ENCODE data around the gene SLC5A2. TPM values are rescaled to one million over a fixed set of nuclear protein-coding genes. Genes with fewer than 3 reads are reported as not detected.
A peak's percentile ranks its signal among the peaks of the same experiment; 100 is the strongest.

Gene SLC5A2
- polyA plus RNA-seq, 3 donors, result 0.04 TPM; not detected in 2

DNA sequence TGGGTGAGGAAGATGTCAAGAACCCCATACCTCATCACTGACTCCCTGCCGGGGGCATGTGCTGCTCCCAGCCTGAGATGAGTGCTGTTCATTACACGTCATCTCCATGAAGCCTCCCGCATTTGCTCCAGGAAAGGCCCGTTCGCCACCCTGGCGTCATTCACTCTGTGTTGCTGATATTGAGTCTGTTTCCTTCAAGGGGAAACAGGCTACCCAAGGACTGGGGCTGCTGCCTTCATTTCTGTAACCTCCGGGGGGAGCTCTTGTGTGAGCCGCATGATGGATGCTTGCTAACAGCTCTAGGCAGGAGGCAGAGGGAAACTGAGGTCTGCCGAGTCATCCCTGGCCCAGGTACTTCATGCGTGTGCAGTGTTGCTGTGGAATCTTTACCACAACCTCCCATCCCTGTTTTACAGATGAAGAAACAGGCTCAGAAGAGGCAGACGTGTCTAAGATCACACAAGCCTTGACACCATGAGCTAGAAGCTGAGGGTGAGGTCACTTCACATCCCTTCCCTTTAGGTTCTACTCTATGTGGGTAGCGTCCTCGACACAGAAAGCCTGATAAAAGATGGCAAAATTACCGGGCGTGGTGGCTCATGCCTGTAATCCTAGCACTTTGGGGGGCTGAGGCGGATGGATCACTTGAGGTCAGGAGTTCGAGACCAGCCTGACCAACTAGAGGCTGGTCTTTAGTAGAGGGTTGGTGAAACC, 27.2 kb upstream of the SLC5A2 start:
- TF ChIP-seq, protein P1, sequence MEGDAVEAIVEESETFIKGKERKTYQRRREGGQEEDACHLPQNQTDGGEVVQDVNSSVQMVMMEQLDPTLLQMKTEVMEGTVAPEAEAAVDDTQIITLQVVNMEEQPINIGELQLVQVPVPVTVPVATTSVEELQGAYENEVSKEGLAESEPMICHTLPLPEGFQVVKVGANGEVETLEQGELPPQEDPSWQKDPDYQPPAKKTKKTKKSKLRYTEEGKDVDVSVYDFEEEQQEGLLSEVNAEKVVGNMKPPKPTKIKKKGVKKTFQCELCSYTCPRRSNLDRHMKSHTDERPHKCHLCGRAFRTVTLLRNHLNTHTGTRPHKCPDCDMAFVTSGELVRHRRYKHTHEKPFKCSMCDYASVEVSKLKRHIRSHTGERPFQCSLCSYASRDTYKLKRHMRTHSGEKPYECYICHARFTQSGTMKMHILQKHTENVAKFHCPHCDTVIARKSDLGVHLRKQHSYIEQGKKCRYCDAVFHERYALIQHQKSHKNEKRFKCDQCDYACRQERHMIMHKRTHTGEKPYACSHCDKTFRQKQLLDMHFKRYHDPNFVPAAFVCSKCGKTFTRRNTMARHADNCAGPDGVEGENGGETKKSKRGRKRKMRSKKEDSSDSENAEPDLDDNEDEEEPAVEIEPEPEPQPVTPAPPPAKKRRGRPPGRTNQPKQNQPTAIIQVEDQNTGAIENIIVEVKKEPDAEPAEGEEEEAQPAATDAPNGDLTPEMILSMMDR (IDR thresholded peaks at IDR 0.05), result peak; percentile 24
- H2AFZ ChIP-seq (ENCODE audit: insufficient read depth, low read depth, low read length, poor library complexity, severe bottlenecking), result no peak overlapping the region
- peak in 1 of 3 donors; percentile 62 for DNase-seq
- H3K4me1 Mint-ChIP-seq, result peaks cover 66% of the 10 kb centered on the region
- H3K9ac ChIP-seq (ENCODE audit: insufficient read depth, low read length, poor library complexity, severe bottlenecking), result no peak overlapping the region
- H3K4me3 Mint-ChIP-seq, result peak overlapping the region; percentile 26 to 27
- H3K36me3 Mint-ChIP-seq, result peaks cover 5 to 10% of the 10 kb centered on the region in 2 donors
- peaks cover 43% of the 10 kb centered on the region for H4K20me1 ChIP-seq (ENCODE audit: insufficient read depth, low read length)
- H3K4me1 ChIP-seq (ENCODE audit: control insufficient read depth in 1 of 2, insufficient read depth in 2 of 2, low read length in 2 of 2), result peaks cover 62 to 70% of the 10 kb centered on the region in 2 donors
- intact Hi-C loops (cut with micrococcal nuclease), result loop anchor here (5.0 kb wide), 3 partner anchors 103 to 412 kb away; partner anchors contain the start of gene KAT8 (in 1 of the 2)
- H3K9me3 Mint-ChIP-seq, result peaks cover 0 to 3% (median 0%) of the 10 kb centered on the region in 7 donors
- peak overlapping the region; percentile 12 to 76 (median 60) for H3K27ac Mint-ChIP-seq
- no peaks in the 10 kb centered on the region for H3K9me3 ChIP-seq (replicated peaks in 1 of 2; ENCODE audit: control insufficient read depth in 1 of 2, insufficient read depth in 1 of 2, low read length in 2 of 2)
- 35% methylated on average over 11 of the region's 17 CpGs for WGBS (ENCODE audit: insufficient coverage)
- H3K36me3 ChIP-seq (replicated peaks in 1 of 2; ENCODE audit: control insufficient read depth in 1 of 2, insufficient read depth in 2 of 2, low read length in 2 of 2), result no peaks in the 10 kb centered on the region
- peak overlapping the region; percentile 21 for H3K4me2 ChIP-seq (replicated peaks; ENCODE audit: extremely low read depth, low read length, poor library complexity, severe bottlenecking)
- H3K27me3 Mint-ChIP-seq (ENCODE audit: low read depth in 3 of 3), result peaks cover 0 to 5% (median 5%) of the 10 kb centered on the region in 3 donors
- H3K79me2 ChIP-seq (ENCODE audit: insufficient read depth, low read length), result peaks cover 50% of the 10 kb centered on the region
- no peak overlapping the region for H3K27ac ChIP-seq (ENCODE audit: low read depth in 1 of 2, low read length in 2 of 2)
- no peaks in the 10 kb centered on the region for H3K27me3 ChIP-seq (ENCODE audit: control insufficient read depth in 2 of 2, insufficient read depth in 2 of 2, low read length in 2 of 2)
- no peak overlapping the region for H3K4me3 ChIP-seq (replicated peaks in 1 of 3; ENCODE audit: low read depth in 2 of 3, low read length in 3 of 3)

DNA sequence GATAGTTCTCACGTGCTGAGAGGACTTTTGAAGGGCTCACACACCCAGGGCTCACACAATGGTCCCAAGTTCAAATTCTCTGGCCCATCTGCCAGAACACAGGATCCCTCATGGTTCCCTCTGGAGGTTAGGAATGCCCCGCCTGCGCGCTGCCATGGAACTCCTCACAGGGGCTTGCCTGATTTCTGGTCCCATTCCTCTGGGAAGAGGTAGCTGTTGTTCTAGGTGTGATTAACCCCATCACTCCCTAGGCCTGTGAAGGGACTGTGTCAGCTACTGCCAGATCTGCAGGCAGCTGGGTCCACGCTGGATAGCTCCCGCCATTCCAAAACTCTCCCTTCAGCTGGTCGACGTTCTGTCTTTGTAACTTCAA, 25.9 kb upstream of the SLC5A2 start:
- no peak overlapping the region for H3K9ac ChIP-seq (ENCODE audit: insufficient read depth, low read length, poor library complexity, severe bottlenecking)
- H3K9me3 ChIP-seq (replicated peaks in 1 of 2; ENCODE audit: control insufficient read depth in 1 of 2, insufficient read depth in 1 of 2, low read length in 2 of 2), result no peaks in the 10 kb centered on the region

More for the DNA sequence above, 25.9 kb upstream of the SLC5A2 start:
- H3K27me3 Mint-ChIP-seq (ENCODE audit: low read depth in 3 of 3), result peaks cover 0 to 7% (median 0%) of the 10 kb centered on the region in 3 donors
- 95% methylated on average over 3 of the region's 8 CpGs for WGBS (ENCODE audit: insufficient coverage)
- H3K9me3 Mint-ChIP-seq, result peaks cover 0 to 3% (median 0%) of the 10 kb centered on the region in 7 donors
- peak overlapping the region in 1 of 2 donors; percentile 11 for H3K4me3 Mint-ChIP-seq
- peaks cover 8 to 14% of the 10 kb centered on the region in 2 donors for H3K36me3 Mint-ChIP-seq
- intact Hi-C loops (cut with micrococcal nuclease), result loop anchor here (5.0 kb wide), 3 partner anchors 105 to 410 kb away; partner anchors contain the start of gene KAT8 (in 1 of the 2)
- Histone ChIP-seq H3K79me2 (ENCODE audit: insufficient read depth, low read length) (peaks cover 54% of the 10 kb centered on the region), H3K4me3 (replicated peaks in 1 of 3; ENCODE audit: low read depth in 2 of 3, low read length in 3 of 3) (peak overlapping the region in 1 of 3 experiments; percentile 26), H3K27me3 (ENCODE audit: control insufficient read depth in 2 of 2, insufficient read depth in 2 of 2, low read length in 2 of 2) (no peaks in the 10 kb centered on the region), H3K4me1 (ENCODE audit: control insufficient read depth in 1 of 2, insufficient read depth in 2 of 2, low read length in 2 of 2) (peaks cover 65 to 70% of the 10 kb centered on the region in 2 donors), H4K20me1 (ENCODE audit: insufficient read depth, low read length) (peaks cover 48% of the 10 kb centered on the region), H3K36me3 (replicated peaks in 1 of 2; ENCODE audit: control insufficient read depth in 1 of 2, insufficient read depth in 2 of 2, low read length in 2 of 2) (peaks cover 2 to 5% of the 10 kb centered on the region in 2 donors), H2AFZ (ENCODE audit: insufficient read depth, low read depth, low read length, poor library complexity, severe bottlenecking) (no peak overlapping the region), H3K27ac (ENCODE audit: low read depth in 1 of 2, low read length in 2 of 2) (no peak overlapping the region), H3K4me2 (replicated peaks; ENCODE audit: extremely low read depth, low read length, poor library complexity, severe bottlenecking) (peak overlapping the region; percentile 93)
- H3K4me1 Mint-ChIP-seq, result peaks cover 68% of the 10 kb centered on the region
- no peak for DNase-seq
- H3K27ac Mint-ChIP-seq, result peak overlapping the region in 3 of 7 donors; percentile 10 to 25 (median 13)
- TF ChIP-seq, protein P1 (IDR thresholded peaks at IDR 0.05), result no peak

Measured in CD14-positive monocyte (primary cell).